ENCODE measurements around the gene IL24.

DNA sequence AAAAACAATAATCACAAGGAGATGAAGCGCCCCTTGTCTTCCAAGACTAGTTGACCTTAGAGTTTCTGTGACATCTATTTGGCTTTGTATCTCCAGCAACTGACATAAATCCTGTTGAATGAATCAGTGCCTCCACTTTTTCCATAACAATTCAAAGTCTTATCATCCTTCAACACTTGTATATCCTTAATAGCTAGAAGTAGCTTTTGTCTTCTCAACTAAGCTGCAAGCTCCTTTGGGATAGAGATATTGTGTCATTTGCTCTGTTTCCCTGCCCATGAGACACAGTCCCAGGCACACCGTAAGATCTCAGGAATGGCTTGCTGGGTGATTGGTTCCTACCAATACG, 43.3 kb downstream of the IL24 start:
- no peak for TF ChIP-seq POLR2A (IDR thresholded peaks at IDR 0.05; ENCODE audit: low read depth)
- TF ChIP-seq, protein P1, sequence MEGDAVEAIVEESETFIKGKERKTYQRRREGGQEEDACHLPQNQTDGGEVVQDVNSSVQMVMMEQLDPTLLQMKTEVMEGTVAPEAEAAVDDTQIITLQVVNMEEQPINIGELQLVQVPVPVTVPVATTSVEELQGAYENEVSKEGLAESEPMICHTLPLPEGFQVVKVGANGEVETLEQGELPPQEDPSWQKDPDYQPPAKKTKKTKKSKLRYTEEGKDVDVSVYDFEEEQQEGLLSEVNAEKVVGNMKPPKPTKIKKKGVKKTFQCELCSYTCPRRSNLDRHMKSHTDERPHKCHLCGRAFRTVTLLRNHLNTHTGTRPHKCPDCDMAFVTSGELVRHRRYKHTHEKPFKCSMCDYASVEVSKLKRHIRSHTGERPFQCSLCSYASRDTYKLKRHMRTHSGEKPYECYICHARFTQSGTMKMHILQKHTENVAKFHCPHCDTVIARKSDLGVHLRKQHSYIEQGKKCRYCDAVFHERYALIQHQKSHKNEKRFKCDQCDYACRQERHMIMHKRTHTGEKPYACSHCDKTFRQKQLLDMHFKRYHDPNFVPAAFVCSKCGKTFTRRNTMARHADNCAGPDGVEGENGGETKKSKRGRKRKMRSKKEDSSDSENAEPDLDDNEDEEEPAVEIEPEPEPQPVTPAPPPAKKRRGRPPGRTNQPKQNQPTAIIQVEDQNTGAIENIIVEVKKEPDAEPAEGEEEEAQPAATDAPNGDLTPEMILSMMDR (IDR thresholded peaks at IDR 0.05) = no peak

Data from esophagus muscularis mucosa (tissue), 3 donors.